ENCODE data around the gene KRT6A.

The KRT6A gene

GRCh38 chr12:52493172-52493571, at the start of gene KRT6A:
TSS of gene KRT6A (minus strand) at chr12:52493257. CDS start at chr12:52493188, 69 bp downstream.
- no peak within 1 kb of the TSS for H3K4me3 ChIP-seq (ENCODE audit: low read length)
- no peaks in the 10 kb centered on the region for H3K36me3 ChIP-seq (ENCODE audit: control insufficient read depth, insufficient read depth, low read length)
- no peaks in the 10 kb centered on the region for H3K9me3 ChIP-seq (ENCODE audit: control insufficient read depth, low read length)
- no peak within 1 kb of the TSS for H3K9ac ChIP-seq (ENCODE audit: low read length)
- no peaks in the 10 kb centered on the region for H3K4me1 ChIP-seq (ENCODE audit: control insufficient read depth, insufficient read depth, low read length)
- H3K27me3 ChIP-seq (ENCODE audit: control insufficient read depth, insufficient read depth, low read length): no peaks in the 10 kb centered on the region

- Histone ChIP-seq H3K4me3 (ENCODE audit: low read length) (no peak overlapping the region), H3K9ac (ENCODE audit: low read length) (no peak overlapping the region), H3K4me1 (ENCODE audit: control insufficient read depth, insufficient read depth, low read length) (peaks cover 7% of the 10 kb centered on the region), H3K27me3 (ENCODE audit: control insufficient read depth, insufficient read depth, low read length) (peaks cover 4% of the 10 kb centered on the region), H3K36me3 (ENCODE audit: control insufficient read depth, insufficient read depth, low read length) (no peaks in the 10 kb centered on the region), H3K9me3 (ENCODE audit: control insufficient read depth, low read length) (no peaks in the 10 kb centered on the region)
Observed at GRCh38 chr12:52542157-52542556, 49.1 kb upstream of the KRT6A start.

- H3K4me1 ChIP-seq (ENCODE audit: control insufficient read depth, insufficient read depth, low read length): peaks cover 7% of the 10 kb centered on the region
- H3K36me3 ChIP-seq (ENCODE audit: control insufficient read depth, insufficient read depth, low read length): no peaks in the 10 kb centered on the region
- no peak overlapping the region for H3K9ac ChIP-seq (ENCODE audit: low read length)
- H3K4me3 ChIP-seq (ENCODE audit: low read length): no peak overlapping the region
- H3K27me3 ChIP-seq (ENCODE audit: control insufficient read depth, insufficient read depth, low read length): peaks cover 4% of the 10 kb centered on the region
- H3K9me3 ChIP-seq (ENCODE audit: control insufficient read depth, low read length): no peaks in the 10 kb centered on the region
Observed at GRCh38 chr12:52541709-52542108, 48.7 kb upstream of the KRT6A start.

GRCh38 chr12:52540531-52540930, 47.5 kb upstream of the KRT6A start:
- Histone ChIP-seq H3K9ac (ENCODE audit: low read length) (no peak overlapping the region), H3K9me3 (ENCODE audit: control insufficient read depth, low read length) (no peaks in the 10 kb centered on the region), H3K27me3 (ENCODE audit: control insufficient read depth, insufficient read depth, low read length) (peaks cover 4% of the 10 kb centered on the region), H3K4me1 (ENCODE audit: control insufficient read depth, insufficient read depth, low read length) (peaks cover 7% of the 10 kb centered on the region), H3K36me3 (ENCODE audit: control insufficient read depth, insufficient read depth, low read length) (no peaks in the 10 kb centered on the region), H3K4me3 (ENCODE audit: low read length) (no peak overlapping the region)

GRCh38 chr12:52539821-52540173, 46.7 kb upstream of the KRT6A start:
- H3K36me3 ChIP-seq (ENCODE audit: control insufficient read depth, insufficient read depth, low read length): no peaks in the 10 kb centered on the region

GRCh38 chr12:52539083-52539820, 46.2 kb upstream of the KRT6A start:
- no peak overlapping the region for H3K9ac ChIP-seq (ENCODE audit: low read length)
- peaks cover 7% of the 10 kb centered on the region for H3K4me1 ChIP-seq (ENCODE audit: control insufficient read depth, insufficient read depth, low read length)
- no peaks in the 10 kb centered on the region for H3K27me3 ChIP-seq (ENCODE audit: control insufficient read depth, insufficient read depth, low read length)
- H3K9me3 ChIP-seq (ENCODE audit: control insufficient read depth, low read length): no peaks in the 10 kb centered on the region
- no peak overlapping the region for H3K4me3 ChIP-seq (ENCODE audit: low read length)
- H3K36me3 ChIP-seq (ENCODE audit: control insufficient read depth, insufficient read depth, low read length): no peaks in the 10 kb centered on the region

More at GRCh38 chr12:52539821-52540173, 46.7 kb upstream of the KRT6A start:
- H3K9ac ChIP-seq (ENCODE audit: low read length): no peak overlapping the region
- H3K9me3 ChIP-seq (ENCODE audit: control insufficient read depth, low read length): no peaks in the 10 kb centered on the region
- peaks cover 7% of the 10 kb centered on the region for H3K4me1 ChIP-seq (ENCODE audit: control insufficient read depth, insufficient read depth, low read length)
- H3K4me3 ChIP-seq (ENCODE audit: low read length): no peak overlapping the region
- H3K27me3 ChIP-seq (ENCODE audit: control insufficient read depth, insufficient read depth, low read length): no peaks in the 10 kb centered on the region

GRCh38 chr12:52537101-52537500, 44.0 kb upstream of the KRT6A start:
- H3K36me3 ChIP-seq (ENCODE audit: control insufficient read depth, insufficient read depth, low read length): no peaks in the 10 kb centered on the region
- H3K9me3 ChIP-seq (ENCODE audit: control insufficient read depth, low read length): no peaks in the 10 kb centered on the region
- peaks cover 7% of the 10 kb centered on the region for H3K4me1 ChIP-seq (ENCODE audit: control insufficient read depth, insufficient read depth, low read length)
- no peak overlapping the region for H3K9ac ChIP-seq (ENCODE audit: low read length)
- H3K4me3 ChIP-seq (ENCODE audit: low read length): no peak overlapping the region
- H3K27me3 ChIP-seq (ENCODE audit: control insufficient read depth, insufficient read depth, low read length): no peaks in the 10 kb centered on the region

- Histone ChIP-seq H3K27me3 (ENCODE audit: control insufficient read depth, insufficient read depth, low read length) (peaks cover 1% of the 10 kb centered on the region), H3K36me3 (ENCODE audit: control insufficient read depth, insufficient read depth, low read length) (no peaks in the 10 kb centered on the region)
Observed at GRCh38 chr12:52535574-52535973, 42.5 kb upstream of the KRT6A start.

GRCh38 chr12:52534482-52534881, 41.4 kb upstream of the KRT6A start:
- peaks cover 10% of the 10 kb centered on the region for H3K27me3 ChIP-seq (ENCODE audit: control insufficient read depth, insufficient read depth, low read length)
- H3K4me1 ChIP-seq (ENCODE audit: control insufficient read depth, insufficient read depth, low read length): peaks cover 7% of the 10 kb centered on the region
- H3K9me3 ChIP-seq (ENCODE audit: control insufficient read depth, low read length): no peaks in the 10 kb centered on the region
- no peak overlapping the region for H3K9ac ChIP-seq (ENCODE audit: low read length)
- no peaks in the 10 kb centered on the region for H3K36me3 ChIP-seq (ENCODE audit: control insufficient read depth, insufficient read depth, low read length)
- H3K4me3 ChIP-seq (ENCODE audit: low read length): no peak overlapping the region

More at GRCh38 chr12:52535574-52535973, 42.5 kb upstream of the KRT6A start:
- Histone ChIP-seq H3K9ac (ENCODE audit: low read length) (no peak overlapping the region), H3K4me1 (ENCODE audit: control insufficient read depth, insufficient read depth, low read length) (peaks cover 7% of the 10 kb centered on the region), H3K4me3 (ENCODE audit: low read length) (no peak overlapping the region), H3K9me3 (ENCODE audit: control insufficient read depth, low read length) (no peaks in the 10 kb centered on the region)

- no peaks in the 10 kb centered on the region for H3K36me3 ChIP-seq (ENCODE audit: control insufficient read depth, insufficient read depth, low read length)
- peaks cover 3% of the 10 kb centered on the region for H3K4me1 ChIP-seq (ENCODE audit: control insufficient read depth, insufficient read depth, low read length)
- peaks cover 10% of the 10 kb centered on the region for H3K27me3 ChIP-seq (ENCODE audit: control insufficient read depth, insufficient read depth, low read length)
- H3K4me3 ChIP-seq (ENCODE audit: low read length): no peak overlapping the region
- H3K9ac ChIP-seq (ENCODE audit: low read length): no peak overlapping the region
- H3K9me3 ChIP-seq (ENCODE audit: control insufficient read depth, low read length): no peaks in the 10 kb centered on the region
Observed at GRCh38 chr12:52533686-52534470, 40.8 kb upstream of the KRT6A start.

GRCh38 chr12:52532636-52533035, 39.6 kb upstream of the KRT6A start:
- Histone ChIP-seq H3K27me3 (ENCODE audit: control insufficient read depth, insufficient read depth, low read length) (peaks cover 10% of the 10 kb centered on the region), H3K4me3 (ENCODE audit: low read length) (no peak overlapping the region)

GRCh38 chr12:52531566-52532300, 38.7 kb upstream of the KRT6A start:
- peaks cover 10% of the 10 kb centered on the region for H3K27me3 ChIP-seq (ENCODE audit: control insufficient read depth, insufficient read depth, low read length)

More at GRCh38 chr12:52532636-52533035, 39.6 kb upstream of the KRT6A start:
- Histone ChIP-seq H3K9ac (ENCODE audit: low read length) (no peak overlapping the region), H3K36me3 (ENCODE audit: control insufficient read depth, insufficient read depth, low read length) (no peaks in the 10 kb centered on the region), H3K4me1 (ENCODE audit: control insufficient read depth, insufficient read depth, low read length) (no peaks in the 10 kb centered on the region), H3K9me3 (ENCODE audit: control insufficient read depth, low read length) (no peaks in the 10 kb centered on the region)

More at GRCh38 chr12:52531566-52532300, 38.7 kb upstream of the KRT6A start:
- Histone ChIP-seq H3K9me3 (ENCODE audit: control insufficient read depth, low read length) (no peaks in the 10 kb centered on the region), H3K9ac (ENCODE audit: low read length) (no peak overlapping the region), H3K4me1 (ENCODE audit: control insufficient read depth, insufficient read depth, low read length) (no peaks in the 10 kb centered on the region), H3K36me3 (ENCODE audit: control insufficient read depth, insufficient read depth, low read length) (no peaks in the 10 kb centered on the region), H3K4me3 (ENCODE audit: low read length) (no peak overlapping the region)

Data from mucosa of stomach (tissue), 1 donor.